Measurements from ENCODE around the gene SUGCT. TPM values are rescaled to one million over a fixed set of nuclear protein-coding genes. Genes with fewer than 3 reads are reported as not detected.

The SUGCT gene
- total RNA-seq, 1 donor from 2014 or later = 9.8 TPM

- H3K27ac ChIP-seq = no peak overlapping the region
- no peaks in the 10 kb centered on the region for H3K27me3 ChIP-seq
- H3K4me3 ChIP-seq = no peak overlapping the region
- peaks cover 0 to 20% of the 10 kb centered on the region in 2 donors for H3K4me1 ChIP-seq
- intact Hi-C loops (cut with DNase I) = no loop called here
- H3K36me3 ChIP-seq = no peaks in the 10 kb centered on the region
- no peaks in the 10 kb centered on the region for H3K9me3 ChIP-seq
- TF ChIP-seq, protein P1, sequence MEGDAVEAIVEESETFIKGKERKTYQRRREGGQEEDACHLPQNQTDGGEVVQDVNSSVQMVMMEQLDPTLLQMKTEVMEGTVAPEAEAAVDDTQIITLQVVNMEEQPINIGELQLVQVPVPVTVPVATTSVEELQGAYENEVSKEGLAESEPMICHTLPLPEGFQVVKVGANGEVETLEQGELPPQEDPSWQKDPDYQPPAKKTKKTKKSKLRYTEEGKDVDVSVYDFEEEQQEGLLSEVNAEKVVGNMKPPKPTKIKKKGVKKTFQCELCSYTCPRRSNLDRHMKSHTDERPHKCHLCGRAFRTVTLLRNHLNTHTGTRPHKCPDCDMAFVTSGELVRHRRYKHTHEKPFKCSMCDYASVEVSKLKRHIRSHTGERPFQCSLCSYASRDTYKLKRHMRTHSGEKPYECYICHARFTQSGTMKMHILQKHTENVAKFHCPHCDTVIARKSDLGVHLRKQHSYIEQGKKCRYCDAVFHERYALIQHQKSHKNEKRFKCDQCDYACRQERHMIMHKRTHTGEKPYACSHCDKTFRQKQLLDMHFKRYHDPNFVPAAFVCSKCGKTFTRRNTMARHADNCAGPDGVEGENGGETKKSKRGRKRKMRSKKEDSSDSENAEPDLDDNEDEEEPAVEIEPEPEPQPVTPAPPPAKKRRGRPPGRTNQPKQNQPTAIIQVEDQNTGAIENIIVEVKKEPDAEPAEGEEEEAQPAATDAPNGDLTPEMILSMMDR (IDR thresholded peaks at IDR 0.05) = no peak
- no peak for DNase-seq (ENCODE audit: low spot score in 2 of 2)
These were observed 618.6 kb downstream of the SUGCT start for GRCh38 chr7:40753455-40753854.

DNA sequence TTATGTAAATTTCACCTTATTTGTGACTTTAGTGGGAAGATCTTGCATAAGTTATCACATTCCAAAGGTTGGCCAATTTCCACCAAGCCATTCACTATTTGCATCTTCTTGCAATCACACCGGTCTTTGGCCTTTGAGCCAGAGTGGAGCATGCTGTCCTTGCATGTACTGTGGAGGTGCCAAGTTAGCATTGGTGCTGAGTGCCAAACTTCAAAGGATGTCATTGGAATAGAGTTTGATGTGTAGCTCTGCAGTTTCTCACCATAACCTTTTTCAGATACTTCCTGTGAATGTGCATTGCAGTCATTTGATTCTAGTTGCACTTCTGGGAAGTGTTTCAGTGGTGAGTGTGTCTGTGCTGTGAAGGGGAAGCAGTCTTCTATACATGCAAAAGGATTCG, 620.6 kb downstream of the SUGCT start:
- DNase-seq (ENCODE audit: low spot score in 2 of 2) = no peak
- H3K9me3 ChIP-seq = no peaks in the 10 kb centered on the region
- TF ChIP-seq, protein P1 (IDR thresholded peaks at IDR 0.05) = no peak
- H3K36me3 ChIP-seq = no peaks in the 10 kb centered on the region
- intact Hi-C loops (cut with DNase I) = no loop called here
- no peak overlapping the region for H3K27ac ChIP-seq
- H3K4me3 ChIP-seq = no peak overlapping the region
- peaks cover 0 to 6% of the 10 kb centered on the region in 2 donors for H3K4me1 ChIP-seq
- no peaks in the 10 kb centered on the region for H3K27me3 ChIP-seq

GRCh38 chr7:40757109-40757508, 622.3 kb downstream of the SUGCT start:
- intact Hi-C loops (cut with DNase I) = no loop called here
- no peaks in the 10 kb centered on the region for H3K36me3 ChIP-seq
- DNase-seq (ENCODE audit: low spot score in 2 of 2) = no peak
- no peaks in the 10 kb centered on the region for H3K4me1 ChIP-seq
- no peaks in the 10 kb centered on the region for H3K27me3 ChIP-seq
- TF ChIP-seq, protein P1 (IDR thresholded peaks at IDR 0.05) = no peak
- H3K27ac ChIP-seq = no peak overlapping the region
- H3K4me3 ChIP-seq = no peak overlapping the region
- no peaks in the 10 kb centered on the region for H3K9me3 ChIP-seq

DNA sequence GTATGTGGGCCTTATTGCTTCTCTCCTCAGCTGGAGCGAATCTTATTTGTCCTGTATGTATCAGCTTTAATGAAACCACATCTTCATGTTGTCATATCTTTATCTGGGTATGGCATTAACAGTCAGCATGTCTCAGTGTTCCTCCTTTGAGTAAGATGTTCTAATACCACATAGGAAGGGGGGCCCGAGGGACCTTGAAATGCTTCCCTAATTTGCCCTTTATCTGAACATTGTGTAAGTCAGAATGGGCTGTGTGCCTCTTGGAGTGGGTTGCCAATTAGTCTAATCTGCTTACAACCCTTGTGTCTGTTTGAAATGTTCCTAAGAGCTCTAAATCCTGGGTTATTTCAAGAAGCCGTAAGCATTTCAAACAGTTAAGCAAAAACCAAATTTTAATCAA, 623.8 kb downstream of the SUGCT start:
- H3K27ac ChIP-seq = no peak overlapping the region
- intact Hi-C loops (cut with DNase I) = no loop called here
- no peaks in the 10 kb centered on the region for H3K27me3 ChIP-seq
- no peak overlapping the region for H3K4me3 ChIP-seq
- H3K36me3 ChIP-seq = no peaks in the 10 kb centered on the region
- H3K9me3 ChIP-seq = no peaks in the 10 kb centered on the region
- peaks cover 0 to 5% of the 10 kb centered on the region in 2 donors for H3K4me1 ChIP-seq
- no peak for DNase-seq (ENCODE audit: low spot score in 2 of 2)
- TF ChIP-seq, protein P1 (IDR thresholded peaks at IDR 0.05) = no peak

GRCh38 chr7:40760293-40760964, 625.6 kb downstream of the SUGCT start:
- no peak for DNase-seq (ENCODE audit: low spot score in 2 of 2)
- peaks cover 0 to 15% of the 10 kb centered on the region in 2 donors for H3K4me1 ChIP-seq
- no peaks in the 10 kb centered on the region for H3K27me3 ChIP-seq
- H3K27ac ChIP-seq = no peak overlapping the region
- TF ChIP-seq, protein P1 (IDR thresholded peaks at IDR 0.05) = no peak
- intact Hi-C loops (cut with DNase I) = loop anchor here (5.0 kb wide), 3 partner anchors 153 to 947 kb away; no protein-coding TSS in a partner anchor
- H3K36me3 ChIP-seq = no peaks in the 10 kb centered on the region
- no peaks in the 10 kb centered on the region for H3K9me3 ChIP-seq
- no peak overlapping the region for H3K4me3 ChIP-seq
